Measurements from ENCODE around the gene COA4.
"Not testable (repeated sequence)": the region's sequence is repeated elsewhere in the genome, so short reads cannot be mapped to it uniquely, and the experiment has no call there.

Gene COA4

DNA sequence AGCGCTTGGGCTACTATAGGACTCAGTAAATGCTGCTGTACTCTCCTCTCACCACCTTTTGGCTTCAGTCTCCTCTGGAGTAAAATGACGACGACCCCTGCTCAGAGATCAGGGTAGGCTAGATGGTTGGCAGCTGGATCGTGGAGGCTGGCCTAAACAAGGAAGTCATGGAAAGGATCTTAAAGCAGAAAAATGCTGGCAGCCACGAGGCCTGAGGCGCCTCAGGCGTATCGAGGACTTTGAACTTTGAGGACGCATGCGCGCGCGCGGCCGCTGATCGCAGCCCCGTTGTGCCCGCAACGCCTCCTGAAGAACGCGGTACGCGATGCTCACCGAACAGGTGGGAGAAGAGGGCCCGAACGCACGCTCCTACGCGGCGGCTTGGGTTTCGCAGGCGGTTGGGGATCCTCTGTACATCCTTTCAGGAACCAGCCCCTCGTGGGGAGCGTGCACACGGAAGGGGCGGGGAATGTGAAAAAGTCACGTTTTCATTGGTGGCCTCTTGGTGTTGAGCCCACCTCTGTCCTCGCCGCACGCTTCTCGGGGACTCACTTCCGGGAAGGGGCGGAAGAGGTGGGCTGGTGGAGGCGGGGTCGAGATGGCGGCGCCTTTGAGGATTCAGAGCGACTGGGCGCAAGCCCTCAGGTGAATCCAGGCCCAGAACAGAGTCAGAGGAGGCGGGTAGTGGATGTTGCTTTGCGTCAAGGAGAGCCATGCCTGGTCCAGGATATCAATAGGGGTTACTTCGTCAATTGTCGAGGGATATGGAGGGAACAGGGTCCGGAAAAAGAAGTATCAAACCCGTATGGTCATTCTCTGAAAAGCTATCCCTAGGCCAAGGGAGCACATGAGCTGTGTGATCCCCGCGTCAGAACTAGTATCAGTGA lies at the start of gene COA4, which contains the start of gene PAAF1:
TSS of gene COA4 (minus strand) at position 423 of the 887 bp plus-strand sequence. CDS start 3,468 bp downstream, outside the sequence.
TSS of gene PAAF1 (plus strand) at position 576 of the 887 bp plus-strand sequence. CDS start at position 599, 23 bp downstream.
- H3K27me3 Mint-ChIP-seq = no peaks in the 10 kb centered on the region
- H3K4me1 Mint-ChIP-seq = peaks cover 43% of the 10 kb centered on the region
- peaks cover 33% of the 10 kb centered on the region for H3K36me3 Mint-ChIP-seq
- peak within 1 kb of the TSS; percentile 94 for H3K4me3 Mint-ChIP-seq
- peak; percentile 96 for DNase-seq
- H3K9me3 Mint-ChIP-seq = no peaks in the 10 kb centered on the region
- peak within 1 kb of the TSS; percentile 99 for H3K27ac Mint-ChIP-seq
- CTCF ChIA-PET = no interaction called here

GRCh38 chr11:73921180-73921579 lies 44.5 kb upstream of the COA4 start:
- Mint-ChIP-seq H3K36me3 (peaks cover 24% of the 10 kb centered on the region), H3K4me1 (no peaks in the 10 kb centered on the region), H3K27ac (no peak overlapping the region), H3K9me3 (no peaks in the 10 kb centered on the region), H3K27me3 (no peaks in the 10 kb centered on the region), H3K4me3 (no peak overlapping the region)
- no peak for DNase-seq
- CTCF ChIA-PET = no interaction called here

- Mint-ChIP-seq H3K27me3 (no peaks in the 10 kb centered on the region), H3K9me3 (no peaks in the 10 kb centered on the region), H3K4me3 (no peak overlapping the region), H3K36me3 (peaks cover 34% of the 10 kb centered on the region), H3K4me1 (no peaks in the 10 kb centered on the region), H3K27ac (no peak overlapping the region)
- CTCF ChIA-PET = no interaction called here
- DNase-seq = no peak
Observed at GRCh38 chr11:73916435-73916834, 39.8 kb upstream of the COA4 start.

DNA sequence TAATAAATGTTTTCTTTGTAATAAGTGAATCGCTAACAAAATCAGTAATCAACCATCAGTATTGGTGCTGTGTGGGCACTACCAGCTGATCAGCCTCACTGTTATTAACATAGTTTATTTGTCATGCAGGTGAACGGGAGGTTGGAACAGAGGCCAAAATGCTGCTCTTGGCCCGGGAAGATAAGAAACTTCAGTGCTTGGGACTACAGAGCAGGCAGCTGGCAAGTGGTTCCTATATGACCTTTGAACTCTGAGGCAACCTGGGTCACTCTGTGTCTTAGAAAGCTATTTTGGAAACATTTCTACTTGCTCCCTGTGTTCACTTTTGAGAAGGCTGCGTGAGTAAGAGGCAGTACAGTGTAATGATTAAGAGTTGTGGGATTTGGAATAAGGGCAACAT lies 37.6 kb upstream of the COA4 start:
- DNase-seq = no peak
- Mint-ChIP-seq H3K27me3 (no peaks in the 10 kb centered on the region), H3K4me3 (no peak overlapping the region), H3K4me1 (no peaks in the 10 kb centered on the region), H3K9me3 (no peaks in the 10 kb centered on the region), H3K27ac (no peak overlapping the region), H3K36me3 (peaks cover 33% of the 10 kb centered on the region)
- CTCF ChIA-PET = no interaction called here

DNA sequence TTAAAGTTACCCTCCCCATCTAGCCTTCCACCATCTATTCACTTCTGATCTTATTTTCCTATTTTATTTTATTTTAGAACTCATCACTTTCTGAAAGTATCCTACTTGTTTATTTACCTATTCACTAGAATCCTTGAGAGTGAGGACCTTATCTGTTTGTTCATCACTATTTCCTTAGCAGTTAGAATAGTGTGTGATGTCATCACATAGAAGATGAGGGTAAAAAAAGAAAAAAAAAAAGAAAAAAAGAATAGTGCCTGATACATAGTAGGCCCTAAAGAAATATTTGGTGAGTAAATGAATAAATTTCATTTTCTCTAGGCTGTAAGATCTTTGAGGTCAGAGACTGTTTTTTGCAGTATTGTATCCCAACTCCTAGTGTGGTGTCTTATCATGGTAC lies 36.8 kb upstream of the COA4 start:
- H3K9me3 Mint-ChIP-seq = no peaks in the 10 kb centered on the region
- H3K36me3 Mint-ChIP-seq = peaks cover 25% of the 10 kb centered on the region
- H3K4me1 Mint-ChIP-seq = no peaks in the 10 kb centered on the region
- no peaks in the 10 kb centered on the region for H3K27me3 Mint-ChIP-seq
- H3K27ac Mint-ChIP-seq = no peak overlapping the region
- no peak for DNase-seq
- CTCF ChIA-PET = no interaction called here
- no peak overlapping the region for H3K4me3 Mint-ChIP-seq

DNA sequence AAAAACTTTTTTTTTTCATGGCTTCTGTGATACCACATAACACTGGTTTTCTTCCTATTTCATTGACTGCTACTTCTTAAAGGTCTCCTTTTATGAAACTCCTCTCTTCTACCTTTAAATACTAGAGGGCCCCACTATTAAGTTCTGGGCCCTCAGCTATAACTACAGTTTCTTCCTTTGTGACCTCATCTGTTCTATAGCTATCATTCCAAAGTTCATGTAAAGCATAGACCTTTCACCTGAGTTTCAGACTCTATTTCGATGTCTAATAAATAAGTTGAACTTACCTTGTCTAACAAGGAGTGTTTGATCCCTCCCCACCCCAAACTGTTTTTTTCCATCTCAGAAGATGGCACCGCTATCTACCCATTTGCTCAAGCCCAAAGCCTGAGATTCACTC lies 35.4 kb upstream of the COA4 start:
- DNase-seq = no peak
- Mint-ChIP-seq H3K36me3 (peaks cover 21% of the 10 kb centered on the region), H3K27ac (no peak overlapping the region), H3K4me3 (no peak overlapping the region), H3K27me3 (no peaks in the 10 kb centered on the region), H3K9me3 (no peaks in the 10 kb centered on the region), H3K4me1 (no peaks in the 10 kb centered on the region)
- CTCF ChIA-PET = no interaction called here

- no peak overlapping the region for H3K4me3 Mint-ChIP-seq
- H3K27me3 Mint-ChIP-seq = no peaks in the 10 kb centered on the region
- peak overlapping the region; percentile 63 for H3K27ac Mint-ChIP-seq
- peak; percentile 21 for DNase-seq
- H3K4me1 Mint-ChIP-seq = no peaks in the 10 kb centered on the region
- H3K36me3 Mint-ChIP-seq = peaks cover 10% of the 10 kb centered on the region
- H3K9me3 Mint-ChIP-seq = no peaks in the 10 kb centered on the region
- CTCF ChIA-PET = no interaction called here
Observed at GRCh38 chr11:73907191-73907590, 30.5 kb upstream of the COA4 start.

DNA sequence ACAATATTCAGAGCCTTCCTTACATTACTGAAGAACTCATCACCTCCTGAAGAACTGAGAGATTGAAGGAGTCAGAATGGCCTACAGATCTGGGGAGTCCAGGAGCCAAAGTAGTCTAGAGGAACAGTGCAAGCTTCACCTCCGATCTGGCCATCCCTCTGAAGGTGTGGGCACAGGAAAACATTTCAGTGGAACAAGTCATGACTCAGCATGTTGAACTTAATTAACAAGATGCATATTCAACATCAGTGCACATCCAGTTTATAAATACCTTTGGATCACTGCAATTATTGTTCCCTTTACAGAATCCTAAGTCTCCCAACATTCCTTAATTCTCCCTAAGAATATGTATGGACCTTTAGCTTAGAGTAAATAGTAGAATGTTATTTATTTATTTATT lies 25.7 kb upstream of the COA4 start:
- Mint-ChIP-seq H3K9me3 (no peaks in the 10 kb centered on the region), H3K27ac (no peak overlapping the region), H3K27me3 (no peaks in the 10 kb centered on the region), H3K4me1 (no peaks in the 10 kb centered on the region), H3K4me3 (no peak overlapping the region), H3K36me3 (peaks cover 16% of the 10 kb centered on the region)
- CTCF ChIA-PET = no interaction called here
- DNase-seq = no peak

DNA sequence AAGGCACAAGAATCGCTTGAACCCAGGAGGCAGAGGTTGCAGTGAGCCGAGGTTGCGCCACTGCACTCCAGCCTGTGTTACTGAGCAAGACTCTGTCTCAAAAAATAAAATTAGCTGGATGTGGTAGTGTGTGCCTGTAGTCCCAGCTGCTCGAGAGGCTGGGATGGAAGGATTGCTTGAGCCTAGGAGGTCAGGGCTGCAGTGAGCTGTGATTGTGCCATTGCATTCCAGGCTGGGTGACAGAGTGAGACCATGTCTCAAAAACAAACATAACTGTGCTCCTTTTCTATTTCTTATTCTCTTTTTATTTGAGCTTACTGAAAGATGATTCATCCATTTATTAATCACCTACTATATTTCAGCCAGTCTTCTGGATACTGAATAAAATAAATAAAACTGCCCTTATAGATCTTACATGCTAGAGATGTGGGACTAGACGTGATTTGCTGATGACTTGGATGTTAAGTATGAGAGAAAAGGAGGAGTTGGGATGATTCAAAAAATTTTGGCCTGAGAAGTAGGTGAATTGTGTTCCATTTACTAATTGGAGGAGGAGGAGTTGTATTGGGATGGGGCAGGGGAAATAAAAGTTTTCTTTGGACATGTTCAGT lies 18.2 kb upstream of the COA4 start:
- CTCF ChIA-PET = no interaction called here
- Mint-ChIP-seq H3K4me3 (no peak overlapping the region), H3K27me3 (no peaks in the 10 kb centered on the region), H3K27ac (no peak overlapping the region), H3K36me3 (peaks cover 14% of the 10 kb centered on the region), H3K4me1 (no peaks in the 10 kb centered on the region), H3K9me3 (no peaks in the 10 kb centered on the region)
- DNase-seq = no peak

DNA sequence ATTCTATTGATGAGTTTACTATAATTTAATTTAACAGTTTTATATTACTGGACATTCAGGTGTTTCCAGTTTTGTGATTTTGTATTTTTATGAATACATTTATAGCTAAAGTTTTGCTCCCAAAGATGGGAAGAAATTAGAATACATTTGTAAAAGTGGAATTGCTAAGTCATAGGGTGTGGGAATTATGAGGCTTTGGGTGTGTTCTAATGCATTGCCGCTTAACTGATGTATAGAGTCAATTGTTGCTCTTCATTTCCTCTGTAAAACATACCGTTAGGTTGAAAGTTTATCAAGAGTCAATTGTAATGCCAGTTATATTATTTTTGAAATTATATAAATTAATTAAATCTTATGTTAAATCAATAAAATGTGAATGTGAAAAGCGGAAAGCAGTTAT lies 16.4 kb upstream of the COA4 start:
- Mint-ChIP-seq H3K27ac (no peak overlapping the region), H3K36me3 (peaks cover 16% of the 10 kb centered on the region)

GRCh38 chr11:73889536-73889935 lies 12.9 kb upstream of the COA4 start:
- Mint-ChIP-seq H3K9me3 (no peaks in the 10 kb centered on the region), H3K4me1 (no peaks in the 10 kb centered on the region), H3K36me3 (peaks cover 23% of the 10 kb centered on the region), H3K27me3 (no peaks in the 10 kb centered on the region), H3K27ac (no peak overlapping the region), H3K4me3 (no peak overlapping the region)
- CTCF ChIA-PET = no interaction called here
- DNase-seq = no peak

More for the DNA sequence above, 16.4 kb upstream of the COA4 start:
- CTCF ChIA-PET = no interaction called here
- H3K4me1 Mint-ChIP-seq = no peaks in the 10 kb centered on the region
- no peak for DNase-seq
- no peak overlapping the region for H3K4me3 Mint-ChIP-seq
- no peaks in the 10 kb centered on the region for H3K27me3 Mint-ChIP-seq
- no peaks in the 10 kb centered on the region for H3K9me3 Mint-ChIP-seq

DNA sequence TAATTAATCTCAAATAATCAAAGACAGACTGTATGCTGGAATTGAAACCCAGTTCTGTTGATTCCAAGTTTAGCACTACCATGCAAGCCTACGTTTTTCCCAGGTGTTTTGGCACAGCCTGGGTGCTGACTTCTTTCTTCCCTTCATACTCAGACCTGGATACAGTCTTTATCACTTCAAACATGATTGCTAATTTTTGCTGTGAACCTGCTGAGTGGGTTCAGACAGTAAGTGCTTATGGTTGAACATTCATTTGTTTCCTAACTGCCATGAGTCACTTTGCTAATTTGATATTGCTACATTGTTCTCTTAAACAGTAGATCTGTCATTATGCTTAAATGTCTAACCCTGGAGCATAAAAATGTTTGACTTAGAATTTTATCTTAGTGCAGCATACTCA lies 12.4 kb upstream of the COA4 start:
- H3K27me3 Mint-ChIP-seq = no peaks in the 10 kb centered on the region
- H3K9me3 Mint-ChIP-seq = no peaks in the 10 kb centered on the region
- DNase-seq = no peak
- no peaks in the 10 kb centered on the region for H3K4me1 Mint-ChIP-seq
- H3K36me3 Mint-ChIP-seq = peaks cover 23% of the 10 kb centered on the region
- H3K27ac Mint-ChIP-seq = no peak overlapping the region
- H3K4me3 Mint-ChIP-seq = no peak overlapping the region
- CTCF ChIA-PET = no interaction called here

DNA sequence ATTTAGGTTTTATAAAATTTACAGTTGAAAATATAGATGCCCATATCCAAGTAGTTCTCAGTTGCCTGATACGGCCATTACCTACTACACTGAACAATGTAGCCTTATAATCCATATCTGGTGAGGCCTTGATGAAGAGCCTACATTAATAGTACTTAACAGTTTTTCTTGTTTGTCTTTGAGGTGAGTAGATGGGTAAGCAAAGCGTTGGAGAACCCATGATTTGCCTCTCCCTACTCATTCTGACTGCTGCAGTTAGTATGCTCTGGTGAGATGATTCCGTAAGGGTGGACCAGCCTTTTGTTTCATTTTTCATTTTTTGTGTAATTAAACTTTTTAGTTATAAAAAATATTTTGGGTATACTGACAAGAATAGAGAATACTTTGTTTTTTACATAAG lies 11.6 kb upstream of the COA4 start:
- no peak overlapping the region for H3K27ac Mint-ChIP-seq
- no peaks in the 10 kb centered on the region for H3K9me3 Mint-ChIP-seq
- H3K4me1 Mint-ChIP-seq = no peaks in the 10 kb centered on the region
- no peak overlapping the region for H3K4me3 Mint-ChIP-seq
- no peak for DNase-seq
- H3K27me3 Mint-ChIP-seq = no peaks in the 10 kb centered on the region
- peaks cover 26% of the 10 kb centered on the region for H3K36me3 Mint-ChIP-seq
- CTCF ChIA-PET = no interaction called here

DNA sequence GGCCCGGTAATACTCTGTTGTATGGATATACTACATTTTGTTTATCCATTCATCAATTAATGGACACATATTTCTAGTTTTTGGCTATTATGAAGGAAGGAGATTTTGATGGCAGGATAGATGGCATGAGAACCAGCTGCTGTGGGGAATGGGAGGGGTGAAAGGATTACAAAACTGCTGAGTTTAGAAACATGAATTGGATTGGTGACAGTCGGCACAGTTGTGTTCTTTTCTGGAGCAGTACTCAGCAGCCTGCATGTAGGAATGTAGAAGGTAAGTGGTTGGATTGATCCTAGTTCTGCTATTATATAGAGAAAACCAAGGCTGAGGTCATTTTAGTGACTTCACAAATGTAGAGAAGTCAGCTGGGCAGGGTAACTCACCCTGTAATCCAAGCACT lies 7.2 kb upstream of the COA4 start:
- CTCF ChIA-PET = no interaction called here
- peaks cover 17% of the 10 kb centered on the region for H3K36me3 Mint-ChIP-seq
- peaks cover 4% of the 10 kb centered on the region for H3K4me1 Mint-ChIP-seq
- H3K27me3 Mint-ChIP-seq = no peaks in the 10 kb centered on the region
- no peak overlapping the region for H3K4me3 Mint-ChIP-seq
- H3K9me3 Mint-ChIP-seq = no peaks in the 10 kb centered on the region
- no peak for DNase-seq
- no peak overlapping the region for H3K27ac Mint-ChIP-seq

GRCh38 chr11:73880449-73880848 lies 3.8 kb upstream of the COA4 start:
- H3K9me3 Mint-ChIP-seq, H3K27ac Mint-ChIP-seq, CTCF ChIA-PET, H3K4me3 Mint-ChIP-seq, DNase-seq, H3K27me3 Mint-ChIP-seq: not testable (repeated sequence)
- peaks cover 27% of the 10 kb centered on the region for H3K4me1 Mint-ChIP-seq
- H3K36me3 Mint-ChIP-seq = peaks cover 13% of the 10 kb centered on the region
